Measurements from ENCODE around the gene CDK9.

GRCh38 chr9:127816728-127817127 is 30.9 kb downstream of the CDK9 start:
- TF ChIP-seq CTCF (IDR thresholded peaks at IDR 0.05) (no peak), POLR2A (IDR thresholded peaks at IDR 0.05) (no peak)

All from tibial nerve (tissue), 3 donors.